Measurements from ENCODE around the gene ACSL5.

The ACSL5 gene

GRCh38 chr10:112332509-112333228, 41.2 kb upstream of the ACSL5 start:
- Histone ChIP-seq H3K27me3 (ENCODE audit: insufficient read depth, poor library complexity, severe bottlenecking) (no peaks in the 10 kb centered on the region), H3K4me3 (ENCODE audit: severe bottlenecking) (no peak overlapping the region), H3K4me1 (ENCODE audit: insufficient read depth, poor library complexity, severe bottlenecking) (no peaks in the 10 kb centered on the region), H3K27ac (ENCODE audit: poor library complexity, severe bottlenecking) (no peak overlapping the region), H3K9me3 (ENCODE audit: severe bottlenecking) (no peaks in the 10 kb centered on the region), H3K36me3 (ENCODE audit: low read depth) (no peaks in the 10 kb centered on the region)
- ATAC-seq (ENCODE audit: low read depth) (no peak), DNase-seq (ENCODE audit: low spot score) (no peak)
- no peak for TF ChIP-seq CTCF (IDR thresholded peaks at IDR 0.05; ENCODE audit: poor library complexity, severe bottlenecking)

GRCh38 chr10:112333452-112333851, 40.5 kb upstream of the ACSL5 start:
- Histone ChIP-seq H3K4me1 (ENCODE audit: insufficient read depth, poor library complexity, severe bottlenecking) (no peaks in the 10 kb centered on the region), H3K36me3 (ENCODE audit: low read depth) (no peaks in the 10 kb centered on the region), H3K27ac (ENCODE audit: poor library complexity, severe bottlenecking) (no peak overlapping the region), H3K4me3 (ENCODE audit: severe bottlenecking) (no peak overlapping the region), H3K27me3 (ENCODE audit: insufficient read depth, poor library complexity, severe bottlenecking) (no peaks in the 10 kb centered on the region), H3K9me3 (ENCODE audit: severe bottlenecking) (no peaks in the 10 kb centered on the region)
- no peak for ATAC-seq (ENCODE audit: low read depth)
- no peak for TF ChIP-seq CTCF (IDR thresholded peaks at IDR 0.05; ENCODE audit: poor library complexity, severe bottlenecking)
- no peak for DNase-seq (ENCODE audit: low spot score)

GRCh38 chr10:112335111-112335867, 38.6 kb upstream of the ACSL5 start:
- ATAC-seq (ENCODE audit: low read depth) (no peak), DNase-seq (ENCODE audit: low spot score) (no peak)
- TF ChIP-seq CTCF (IDR thresholded peaks at IDR 0.05; ENCODE audit: poor library complexity, severe bottlenecking): no peak
- Histone ChIP-seq H3K27ac (ENCODE audit: poor library complexity, severe bottlenecking) (no peak overlapping the region), H3K9me3 (ENCODE audit: severe bottlenecking) (no peaks in the 10 kb centered on the region), H3K27me3 (ENCODE audit: insufficient read depth, poor library complexity, severe bottlenecking) (no peaks in the 10 kb centered on the region), H3K4me3 (ENCODE audit: severe bottlenecking) (no peak overlapping the region), H3K4me1 (ENCODE audit: insufficient read depth, poor library complexity, severe bottlenecking) (no peaks in the 10 kb centered on the region), H3K36me3 (ENCODE audit: low read depth) (no peaks in the 10 kb centered on the region)

DNA sequence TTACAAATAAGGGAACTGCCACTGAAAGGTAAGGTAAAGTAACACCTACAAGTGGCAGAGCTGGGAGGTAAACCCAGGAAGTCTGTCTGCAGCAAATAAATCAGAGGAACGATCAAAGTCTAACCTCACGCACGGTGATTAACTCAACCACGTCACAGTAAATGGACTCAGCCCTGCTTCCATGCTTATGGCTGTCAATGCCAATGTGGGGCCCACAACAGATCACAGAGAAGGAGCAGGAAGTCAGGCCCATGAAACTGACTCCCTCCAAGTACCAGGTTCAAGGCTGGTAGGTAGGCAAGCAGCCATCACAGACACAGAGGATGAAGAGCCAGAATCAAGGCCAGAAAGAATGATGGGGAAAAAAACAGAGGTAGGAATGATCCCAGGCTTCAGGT, 38.0 kb upstream of the ACSL5 start:
- H3K9me3 ChIP-seq (ENCODE audit: severe bottlenecking): no peaks in the 10 kb centered on the region
- H3K27ac ChIP-seq (ENCODE audit: poor library complexity, severe bottlenecking): no peak overlapping the region
- no peak for TF ChIP-seq CTCF (IDR thresholded peaks at IDR 0.05; ENCODE audit: poor library complexity, severe bottlenecking)
- ATAC-seq (ENCODE audit: low read depth): no peak
- H3K4me1 ChIP-seq (ENCODE audit: insufficient read depth, poor library complexity, severe bottlenecking): no peaks in the 10 kb centered on the region
- no peak for DNase-seq (ENCODE audit: low spot score)
- H3K4me3 ChIP-seq (ENCODE audit: severe bottlenecking): no peak overlapping the region
- H3K27me3 ChIP-seq (ENCODE audit: insufficient read depth, poor library complexity, severe bottlenecking): no peaks in the 10 kb centered on the region
- H3K36me3 ChIP-seq (ENCODE audit: low read depth): no peaks in the 10 kb centered on the region
